Measurements from ENCODE around the gene GTSF1L. TPM values are rescaled to one million over a fixed set of nuclear protein-coding genes. Genes with fewer than 3 reads are reported as not detected.

The GTSF1L gene
- total RNA-seq, 1 donor from 2014 or later = 0.39 TPM

DNA sequence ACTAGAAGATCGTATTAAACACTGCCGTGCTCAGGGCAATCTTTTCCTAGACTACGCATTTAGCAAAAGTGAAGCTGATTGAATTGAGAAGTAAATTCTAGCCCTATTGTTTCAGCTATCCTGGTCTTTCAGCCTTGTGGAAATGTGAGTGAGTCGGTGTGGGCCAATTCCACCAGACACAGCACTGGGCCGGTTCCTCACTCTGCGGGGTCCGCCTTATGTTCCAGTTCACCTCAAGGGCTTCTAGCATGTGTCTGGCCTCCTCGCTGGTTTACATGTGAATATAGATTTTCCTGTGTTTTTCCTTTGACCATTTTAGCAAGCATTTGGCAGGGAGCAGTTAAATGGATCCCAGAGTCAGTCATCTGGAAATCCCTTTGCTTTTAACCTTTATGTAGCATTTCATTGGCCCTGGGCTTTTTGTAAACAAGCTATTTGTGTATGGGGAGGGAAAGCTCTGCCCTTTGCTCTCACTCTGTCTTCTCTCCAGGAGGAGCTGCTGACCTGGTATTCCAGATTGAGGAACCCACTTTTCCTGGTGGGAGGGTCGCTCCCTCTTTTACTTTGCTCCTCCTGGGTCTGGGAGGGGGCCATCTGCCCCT lies 12.4 kb upstream of the GTSF1L start:
- peaks cover 39% of the 10 kb centered on the region for H3K4me1 Mint-ChIP-seq (ENCODE audit: low read depth)
- H3K27me3 Mint-ChIP-seq (ENCODE audit: insufficient read depth) = no peaks in the 10 kb centered on the region
- H3K36me3 Mint-ChIP-seq (ENCODE audit: low read depth) = peaks cover 1% of the 10 kb centered on the region
- intact Hi-C loops (cut with micrococcal nuclease) = no loop called here
- H3K4me3 Mint-ChIP-seq = no peak overlapping the region
- no peak for DNase-seq (ENCODE audit: low spot score)
- no peaks in the 10 kb centered on the region for H3K9me3 Mint-ChIP-seq
- no peak overlapping the region for H3K27ac Mint-ChIP-seq

DNA sequence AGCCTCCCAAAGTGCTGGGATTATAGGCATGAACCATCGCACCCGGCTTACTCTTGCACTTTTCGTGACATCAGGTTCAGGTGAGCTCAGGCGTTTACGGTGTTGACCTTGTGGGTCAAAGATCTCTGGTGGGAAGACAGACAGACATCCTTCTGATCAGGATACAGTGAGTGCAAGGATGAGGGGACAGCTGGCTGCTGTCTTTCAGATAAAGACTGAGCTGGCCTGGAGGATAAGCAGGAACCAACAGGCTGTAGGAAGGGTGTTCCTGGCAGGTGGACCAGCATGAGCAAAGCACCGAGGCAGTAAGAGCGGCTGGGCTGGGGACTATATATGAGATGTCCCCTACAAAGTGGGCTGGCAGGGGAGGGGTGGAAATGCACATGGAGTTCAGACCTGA lies 11.1 kb upstream of the GTSF1L start:
- Mint-ChIP-seq H3K9me3 (no peaks in the 10 kb centered on the region), H3K27ac (no peak overlapping the region), H3K4me3 (no peak overlapping the region), H3K4me1 (ENCODE audit: low read depth) (peaks cover 50% of the 10 kb centered on the region), H3K27me3 (ENCODE audit: insufficient read depth) (no peaks in the 10 kb centered on the region), H3K36me3 (ENCODE audit: low read depth) (peaks cover 1% of the 10 kb centered on the region)
- intact Hi-C loops (cut with micrococcal nuclease) = no loop called here
- no peak for DNase-seq (ENCODE audit: low spot score)

DNA sequence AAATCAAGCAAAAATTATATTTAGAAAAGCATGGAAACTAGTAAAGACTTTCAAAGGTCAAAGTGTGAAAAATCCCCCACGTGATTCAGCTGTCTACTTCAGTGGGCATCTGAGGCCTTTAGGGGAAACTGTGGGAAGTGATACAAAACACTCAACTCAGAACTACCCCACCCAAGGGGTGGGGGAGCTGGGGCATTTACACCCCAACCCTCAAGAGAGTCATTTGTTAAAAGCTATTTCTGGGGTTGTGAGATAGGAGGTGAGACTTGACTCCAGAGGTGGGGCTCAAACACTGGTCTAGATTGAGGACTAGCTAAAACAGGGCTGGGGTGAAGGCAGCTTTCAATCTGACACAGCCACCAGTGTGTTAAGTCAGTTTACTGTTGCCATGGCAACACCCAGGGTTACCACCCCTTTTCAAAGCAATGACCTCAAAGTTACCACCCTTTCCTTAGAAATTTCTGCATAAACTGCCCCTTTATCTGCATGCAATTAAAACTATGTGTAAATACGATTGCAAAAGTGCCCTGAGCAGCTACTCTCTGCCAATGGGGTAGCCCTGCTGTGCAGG lies 9.9 kb upstream of the GTSF1L start:
- H3K4me1 Mint-ChIP-seq (ENCODE audit: low read depth) = peaks cover 44% of the 10 kb centered on the region
- no peak overlapping the region for H3K4me3 Mint-ChIP-seq
- H3K9me3 Mint-ChIP-seq = no peaks in the 10 kb centered on the region
- H3K36me3 Mint-ChIP-seq (ENCODE audit: low read depth) = peaks cover 1% of the 10 kb centered on the region
- peak; percentile 53 for DNase-seq (ENCODE audit: low spot score)
- intact Hi-C loops (cut with micrococcal nuclease) = loop anchor here (1.0 kb wide), 2 partner anchors 14 to 15 kb away; no protein-coding TSS in a partner anchor
- peak overlapping the region; percentile 73 for H3K27ac Mint-ChIP-seq
- H3K27me3 Mint-ChIP-seq (ENCODE audit: insufficient read depth) = no peaks in the 10 kb centered on the region

- peaks cover 42% of the 10 kb centered on the region for H3K4me1 Mint-ChIP-seq (ENCODE audit: low read depth)
- H3K36me3 Mint-ChIP-seq (ENCODE audit: low read depth) = peaks cover 3% of the 10 kb centered on the region
- H3K9me3 Mint-ChIP-seq = peaks cover 12% of the 10 kb centered on the region
- no peak overlapping the region for H3K4me3 Mint-ChIP-seq
- no peaks in the 10 kb centered on the region for H3K27me3 Mint-ChIP-seq (ENCODE audit: insufficient read depth)
- H3K27ac Mint-ChIP-seq = no peak overlapping the region
- DNase-seq (ENCODE audit: low spot score) = no peak
- intact Hi-C loops (cut with micrococcal nuclease) = no loop called here
These were observed 5.1 kb upstream of the GTSF1L start for GRCh38 chr20:43731927-43732326.

GRCh38 chr20:43731469-43731868 lies 4.7 kb upstream of the GTSF1L start:
- H3K27ac Mint-ChIP-seq = no peak overlapping the region
- peaks cover 37% of the 10 kb centered on the region for H3K4me1 Mint-ChIP-seq (ENCODE audit: low read depth)
- intact Hi-C loops (cut with micrococcal nuclease) = no loop called here
- H3K9me3 Mint-ChIP-seq = peaks cover 12% of the 10 kb centered on the region
- H3K4me3 Mint-ChIP-seq = no peak overlapping the region
- peaks cover 3% of the 10 kb centered on the region for H3K36me3 Mint-ChIP-seq (ENCODE audit: low read depth)
- DNase-seq (ENCODE audit: low spot score) = no peak
- H3K27me3 Mint-ChIP-seq (ENCODE audit: insufficient read depth) = no peaks in the 10 kb centered on the region

- H3K27me3 Mint-ChIP-seq (ENCODE audit: insufficient read depth) = no peaks in the 10 kb centered on the region
- peaks cover 1% of the 10 kb centered on the region for H3K36me3 Mint-ChIP-seq (ENCODE audit: low read depth)
- peaks cover 12% of the 10 kb centered on the region for H3K9me3 Mint-ChIP-seq
- H3K4me3 Mint-ChIP-seq = no peak overlapping the region
- peaks cover 28% of the 10 kb centered on the region for H3K4me1 Mint-ChIP-seq (ENCODE audit: low read depth)
- peak overlapping the region; percentile 24 for H3K27ac Mint-ChIP-seq
- intact Hi-C loops (cut with micrococcal nuclease) = no loop called here
- no peak for DNase-seq (ENCODE audit: low spot score)
These were observed 2.0 kb upstream of the GTSF1L start for GRCh38 chr20:43728686-43729255.

DNA sequence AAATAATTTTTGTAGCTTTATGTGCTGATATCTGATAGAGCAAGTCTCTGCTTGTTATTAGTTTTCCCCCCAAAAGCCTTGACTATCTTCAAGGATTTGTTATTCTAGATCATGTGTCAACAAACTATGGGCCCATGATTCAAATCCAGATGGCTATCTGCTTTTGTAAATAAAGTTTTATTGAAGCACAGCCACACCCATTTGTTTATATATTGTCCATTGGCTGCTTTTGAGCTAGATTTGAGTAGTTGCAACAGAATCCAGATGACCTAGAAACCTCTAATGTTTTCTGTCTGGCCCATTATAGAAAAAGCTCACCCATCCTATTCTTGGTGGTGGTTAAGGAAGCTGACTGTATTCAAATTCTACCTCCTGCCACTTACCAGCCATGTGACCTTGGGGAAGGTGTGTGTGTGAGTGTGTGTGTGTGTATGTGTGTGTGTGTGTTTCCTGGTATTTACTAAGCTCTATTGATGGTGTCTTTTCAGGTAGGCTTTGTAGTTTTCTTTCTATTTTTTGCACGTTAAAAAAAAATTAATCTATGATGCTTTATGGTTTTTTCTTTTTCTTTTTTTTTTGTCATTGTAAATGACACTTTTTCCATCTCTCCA lies 1.3 kb upstream of the GTSF1L start:
- peaks cover 24% of the 10 kb centered on the region for H3K4me1 Mint-ChIP-seq (ENCODE audit: low read depth)

DNA sequence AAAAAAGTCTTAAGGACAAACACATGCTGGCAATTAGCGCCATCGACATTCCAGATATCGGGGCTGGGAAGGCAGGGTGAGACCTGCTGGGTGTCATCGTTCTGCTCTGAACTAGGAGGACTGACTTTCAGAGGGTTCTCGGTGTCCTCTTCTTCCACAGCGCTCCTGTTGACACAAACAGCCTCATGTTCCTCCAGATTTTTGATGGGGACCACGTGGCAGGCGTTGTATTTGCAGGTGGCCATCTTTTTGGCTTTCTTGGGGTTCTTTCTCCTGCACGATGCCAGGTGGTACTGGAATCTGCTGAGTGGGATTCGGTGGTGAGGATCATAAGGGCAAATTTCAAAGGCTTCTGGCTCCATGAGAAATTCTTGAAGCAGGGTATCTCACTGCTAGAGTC lies 469 bp downstream of the GTSF1L start:
- Mint-ChIP-seq H3K36me3 (ENCODE audit: low read depth) (peaks cover 1% of the 10 kb centered on the region), H3K9me3 (peaks cover 12% of the 10 kb centered on the region), H3K27me3 (ENCODE audit: insufficient read depth) (no peaks in the 10 kb centered on the region), H3K27ac (no peak overlapping the region), H3K4me1 (ENCODE audit: low read depth) (peaks cover 34% of the 10 kb centered on the region), H3K4me3 (no peak overlapping the region)
- no peak for DNase-seq (ENCODE audit: low spot score)
- intact Hi-C loops (cut with micrococcal nuclease) = no loop called here

More for the DNA sequence above, 1.3 kb upstream of the GTSF1L start:
- no peaks in the 10 kb centered on the region for H3K27me3 Mint-ChIP-seq (ENCODE audit: insufficient read depth)
- peak overlapping the region; percentile 24 for H3K27ac Mint-ChIP-seq
- peaks cover 12% of the 10 kb centered on the region for H3K9me3 Mint-ChIP-seq
- no peak for DNase-seq (ENCODE audit: low spot score)
- intact Hi-C loops (cut with micrococcal nuclease) = no loop called here
- peaks cover 1% of the 10 kb centered on the region for H3K36me3 Mint-ChIP-seq (ENCODE audit: low read depth)
- no peak overlapping the region for H3K4me3 Mint-ChIP-seq

DNA sequence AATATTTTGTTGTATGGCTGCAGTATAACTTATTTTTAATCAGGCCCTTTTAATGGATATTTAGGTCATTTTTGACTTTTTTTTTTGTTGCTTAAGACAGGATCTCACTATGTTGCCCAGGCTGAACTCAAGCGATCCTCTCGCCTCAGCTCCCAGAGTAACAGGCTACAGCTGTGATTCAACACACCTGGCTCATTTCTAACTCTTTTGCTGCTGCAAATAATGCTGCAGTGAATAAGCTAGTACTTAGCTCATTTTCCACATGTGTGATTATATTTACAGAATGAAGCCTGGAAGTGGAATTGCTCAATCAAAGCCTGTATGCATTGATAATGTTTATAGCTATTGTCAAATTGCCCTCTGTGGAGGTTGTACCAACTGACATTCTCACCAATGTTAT lies 1.1 kb downstream of the GTSF1L start:
- no peak for DNase-seq (ENCODE audit: low spot score)
- peaks cover 34% of the 10 kb centered on the region for H3K4me1 Mint-ChIP-seq (ENCODE audit: low read depth)
- no peaks in the 10 kb centered on the region for H3K27me3 Mint-ChIP-seq (ENCODE audit: insufficient read depth)
- H3K9me3 Mint-ChIP-seq = peaks cover 12% of the 10 kb centered on the region
- intact Hi-C loops (cut with micrococcal nuclease) = no loop called here
- no peak overlapping the region for H3K27ac Mint-ChIP-seq
- peaks cover 1% of the 10 kb centered on the region for H3K36me3 Mint-ChIP-seq (ENCODE audit: low read depth)
- no peak overlapping the region for H3K4me3 Mint-ChIP-seq

GRCh38 chr20:43724383-43724782 lies 2.4 kb downstream of the GTSF1L start:
- no peak overlapping the region for H3K4me3 Mint-ChIP-seq
- no peaks in the 10 kb centered on the region for H3K27me3 Mint-ChIP-seq (ENCODE audit: insufficient read depth)
- intact Hi-C loops (cut with micrococcal nuclease) = loop anchor here (5.0 kb wide), 1 partner anchor 57 kb away; the partner anchor contains the start of gene MYBL2
- peaks cover 17% of the 10 kb centered on the region for H3K9me3 Mint-ChIP-seq
- peak overlapping the region; percentile 58 for H3K27ac Mint-ChIP-seq
- H3K36me3 Mint-ChIP-seq (ENCODE audit: low read depth) = peaks cover 10% of the 10 kb centered on the region
- DNase-seq (ENCODE audit: low spot score) = no peak
- H3K4me1 Mint-ChIP-seq (ENCODE audit: low read depth) = peaks cover 43% of the 10 kb centered on the region

DNA sequence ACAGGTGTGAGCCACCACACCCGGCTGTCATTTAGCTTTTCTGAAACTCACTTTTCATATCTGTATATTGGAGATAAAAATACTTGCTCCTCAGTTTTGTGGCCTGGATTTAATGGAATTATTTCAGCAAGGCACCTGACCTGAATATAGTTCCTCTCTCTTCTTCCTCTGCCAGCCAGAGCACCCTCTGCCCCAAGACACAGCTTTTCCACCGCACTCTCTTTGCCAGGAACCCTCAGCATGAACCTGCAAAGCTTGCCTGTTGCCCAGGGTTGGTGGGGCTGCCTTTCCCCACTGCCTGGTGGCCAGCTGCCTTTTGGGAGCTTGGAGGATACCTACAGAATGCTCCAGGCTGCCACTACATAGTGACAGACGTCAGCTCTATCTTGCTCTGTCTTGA lies 3.1 kb downstream of the GTSF1L start:
- peaks cover 19% of the 10 kb centered on the region for H3K9me3 Mint-ChIP-seq
- H3K27me3 Mint-ChIP-seq (ENCODE audit: insufficient read depth) = no peaks in the 10 kb centered on the region
- peaks cover 44% of the 10 kb centered on the region for H3K4me1 Mint-ChIP-seq (ENCODE audit: low read depth)
- H3K4me3 Mint-ChIP-seq = no peak overlapping the region
- intact Hi-C loops (cut with micrococcal nuclease) = loop anchor here (5.0 kb wide), 1 partner anchor 56 kb away; the partner anchor contains the start of gene MYBL2
- peak overlapping the region; percentile 58 for H3K27ac Mint-ChIP-seq
- DNase-seq (ENCODE audit: low spot score) = no peak
- H3K36me3 Mint-ChIP-seq (ENCODE audit: low read depth) = peaks cover 15% of the 10 kb centered on the region

DNA sequence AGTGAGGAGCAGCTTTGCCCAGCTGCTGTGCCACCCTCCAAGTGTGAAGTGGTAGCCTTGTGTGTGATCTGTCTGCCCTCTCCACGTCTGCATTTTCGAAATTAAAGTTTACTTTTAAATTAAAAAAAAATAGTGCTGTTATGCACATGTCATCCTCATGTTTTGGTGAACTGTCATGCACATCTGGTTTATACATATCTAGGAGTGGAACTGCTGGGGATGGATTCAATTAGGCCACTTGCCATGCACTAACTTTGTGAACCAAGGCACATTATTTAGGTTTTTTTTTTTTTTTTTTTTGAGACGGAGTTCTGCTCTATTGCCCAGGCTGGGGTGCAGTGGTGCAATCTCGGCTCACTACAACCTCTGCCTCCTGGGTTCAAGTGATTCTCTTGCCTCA lies 3.6 kb downstream of the GTSF1L start:
- H3K36me3 Mint-ChIP-seq (ENCODE audit: low read depth) = peaks cover 14% of the 10 kb centered on the region
- no peak overlapping the region for H3K4me3 Mint-ChIP-seq
- peaks cover 13% of the 10 kb centered on the region for H3K9me3 Mint-ChIP-seq

DNA sequence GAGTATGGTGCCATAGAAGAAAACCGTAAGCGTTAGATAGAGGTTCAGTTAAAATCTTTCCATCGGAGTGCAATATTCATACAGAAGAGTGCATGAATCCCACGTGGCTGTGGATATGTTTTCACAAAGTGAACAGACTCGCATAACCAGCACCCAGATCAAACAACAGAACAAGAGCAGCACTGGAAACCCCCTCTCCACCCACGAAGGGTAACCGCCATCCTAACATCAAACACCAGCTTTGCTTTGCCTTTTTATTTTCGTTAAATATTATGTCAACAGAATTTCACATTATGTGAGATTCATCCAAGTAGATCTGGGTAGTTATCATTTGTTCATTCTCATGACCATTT lies 4.7 kb downstream of the GTSF1L start:
- intact Hi-C loops (cut with micrococcal nuclease) = loop anchor here (1.0 to 5.0 kb wide), 5 partner anchors 14 to 233 kb away; partner anchors contain the start of gene MYBL2
- Mint-ChIP-seq H3K4me3 (peak overlapping the region; percentile 65), H3K27ac (peak overlapping the region; percentile 85), H3K4me1 (ENCODE audit: low read depth) (peaks cover 34% of the 10 kb centered on the region), H3K27me3 (ENCODE audit: insufficient read depth) (no peaks in the 10 kb centered on the region), H3K9me3 (peaks cover 11% of the 10 kb centered on the region), H3K36me3 (ENCODE audit: low read depth) (peaks cover 14% of the 10 kb centered on the region)
- peak; percentile 54 for DNase-seq (ENCODE audit: low spot score)

More for the DNA sequence above, 3.6 kb downstream of the GTSF1L start:
- no peak overlapping the region for H3K27ac Mint-ChIP-seq
- H3K4me1 Mint-ChIP-seq (ENCODE audit: low read depth) = peaks cover 38% of the 10 kb centered on the region
- intact Hi-C loops (cut with micrococcal nuclease) = loop anchor here (5.0 kb wide), 1 partner anchor 56 kb away; the partner anchor contains the start of gene MYBL2
- no peak for DNase-seq (ENCODE audit: low spot score)
- no peaks in the 10 kb centered on the region for H3K27me3 Mint-ChIP-seq (ENCODE audit: insufficient read depth)

Measured in activated T-helper 1 cell treated with anti-CD3 and anti-CD28 coated beads, Interleukin-12 subunit alpha, Interleukin-12 subunit beta, Interleukin-2, Interleukin-4 antibody, amounts not matched to agents 30 ng/mL and 10 ng/mL and 1 ng/mL, durations not matched to agents 14 hours and 24 hours and 36 hours (primary cell).